GM19467 (cell line): ENCODE results near the gene CRYGN.

Source experiments
- ATAC-seq: cut with Tn5 transposase; IDR thresholded peaks from one replicate; pipeline ENCODE4 v1.9.1; 2021; ENCODE audit warnings: mild to moderate bottlenecking, moderate library complexity; ENCODE audit not compliant: unreplicated experiment

CRYGN gene

DNA sequence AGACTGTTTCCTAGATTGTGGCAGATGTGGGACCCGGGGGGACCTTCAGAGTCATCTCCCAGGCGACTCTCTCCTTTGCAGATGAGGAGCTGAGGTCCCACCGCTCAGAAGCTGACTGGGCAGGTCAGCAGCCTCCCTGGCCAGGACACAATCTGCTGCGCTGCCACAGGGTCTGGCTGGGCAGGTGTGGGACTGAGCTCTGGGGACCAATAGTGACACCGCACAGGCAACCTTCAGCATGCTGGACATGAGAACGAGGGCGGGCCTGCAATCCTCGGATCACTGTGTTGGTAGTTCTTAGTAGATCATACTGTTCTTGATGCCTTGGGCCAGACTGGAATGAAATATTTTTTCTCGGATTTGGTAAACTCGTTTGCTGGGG is 20.5 kb upstream of the CRYGN start:
- ATAC-seq = no peak

DNA sequence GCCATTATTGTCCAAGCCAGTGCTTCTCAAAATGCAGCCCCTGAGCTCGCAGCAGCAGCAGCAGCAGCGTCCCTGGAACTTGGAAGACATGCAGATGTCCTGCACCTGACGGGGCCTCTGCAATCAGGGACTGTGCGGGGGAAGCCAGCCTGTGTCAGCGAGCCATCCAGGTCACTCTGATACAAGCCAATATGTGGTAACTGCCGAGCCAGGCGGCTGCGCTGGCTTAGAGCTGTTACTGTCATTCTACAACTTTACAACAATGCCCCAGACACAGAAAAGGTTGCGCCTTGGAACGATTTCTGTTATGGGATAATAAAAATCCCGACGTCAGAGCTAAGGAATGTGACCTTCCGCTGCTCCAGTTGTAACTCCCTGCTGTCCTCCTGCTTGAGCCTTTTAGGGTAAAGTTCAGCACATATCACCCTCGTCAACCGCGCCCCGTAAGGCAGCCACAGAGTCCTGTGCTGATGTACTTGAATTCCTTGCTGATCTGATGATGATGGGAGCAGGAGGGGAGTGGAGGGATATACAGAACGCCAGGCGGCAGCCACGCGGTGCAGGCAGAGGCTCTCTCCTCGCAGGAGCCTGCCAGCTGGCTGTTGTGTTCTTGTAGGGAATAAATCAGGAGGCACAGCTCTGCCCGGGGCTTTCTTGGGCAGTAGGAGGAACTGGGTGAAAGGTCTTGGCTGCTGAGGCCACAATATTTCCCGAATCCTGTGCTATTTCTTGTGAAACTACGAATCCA is 20.0 kb upstream of the CRYGN start:
- no peak for ATAC-seq

- ATAC-seq = no peak
Measured at GRCh38 chr7:151457534-151457933, 17.6 kb upstream of the CRYGN start.

- no peak for ATAC-seq
Measured at GRCh38 chr7:151456782-151457181, 16.8 kb upstream of the CRYGN start.

- no peak for ATAC-seq
Measured at GRCh38 chr7:151456276-151456675, 16.3 kb upstream of the CRYGN start.

DNA sequence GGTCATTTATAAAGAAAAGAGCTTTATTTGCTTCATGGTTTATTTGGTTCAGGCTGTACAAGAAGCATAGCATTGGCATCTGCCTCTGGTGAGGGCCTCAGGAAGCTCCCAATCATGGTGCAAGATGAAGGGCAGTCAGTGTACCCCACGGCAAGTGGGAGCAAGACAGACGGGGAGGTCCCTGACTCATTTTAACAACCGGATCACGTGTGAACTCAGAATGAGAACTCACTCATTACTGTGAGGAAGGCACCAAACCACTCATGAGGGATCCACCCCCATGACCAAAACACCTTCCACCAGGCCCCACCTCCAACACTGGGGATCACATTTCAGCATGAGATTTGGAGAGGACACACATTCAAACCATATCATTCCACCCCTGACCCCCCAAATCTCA is 15.7 kb upstream of the CRYGN start:
- ATAC-seq = no peak

DNA sequence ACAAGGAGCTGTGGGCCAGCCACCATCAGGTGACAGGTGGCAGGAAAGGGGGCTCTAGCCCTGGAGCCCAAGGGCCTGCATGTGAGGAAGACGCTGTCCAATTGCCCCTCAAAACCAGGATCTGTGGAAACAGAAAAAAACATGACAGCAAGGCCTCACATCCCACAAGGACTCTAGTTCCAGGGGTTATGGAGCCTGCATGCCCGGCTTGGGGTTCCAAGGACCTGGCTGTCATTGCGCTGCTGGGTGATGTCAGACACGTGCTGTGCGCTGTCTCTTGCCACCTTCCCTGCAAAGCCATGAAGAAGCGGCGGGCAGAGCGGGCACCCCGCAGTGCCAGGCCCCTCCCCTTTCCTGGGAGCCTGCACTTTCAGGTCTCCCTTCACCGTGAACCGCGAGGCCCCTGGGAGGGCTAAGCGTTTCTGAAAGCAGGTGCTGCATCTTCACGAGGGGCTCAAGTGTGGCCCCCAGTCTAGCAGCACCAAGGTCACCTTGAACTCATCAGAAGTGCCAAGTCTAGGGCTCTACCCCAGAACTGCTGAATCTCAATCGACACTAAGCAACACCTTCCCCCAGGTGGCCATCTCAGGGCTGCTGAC is 15.1 kb upstream of the CRYGN start:
- ATAC-seq = no peak

GRCh38 chr7:151454305-151454704 is 14.4 kb upstream of the CRYGN start:
- ATAC-seq = no peak

DNA sequence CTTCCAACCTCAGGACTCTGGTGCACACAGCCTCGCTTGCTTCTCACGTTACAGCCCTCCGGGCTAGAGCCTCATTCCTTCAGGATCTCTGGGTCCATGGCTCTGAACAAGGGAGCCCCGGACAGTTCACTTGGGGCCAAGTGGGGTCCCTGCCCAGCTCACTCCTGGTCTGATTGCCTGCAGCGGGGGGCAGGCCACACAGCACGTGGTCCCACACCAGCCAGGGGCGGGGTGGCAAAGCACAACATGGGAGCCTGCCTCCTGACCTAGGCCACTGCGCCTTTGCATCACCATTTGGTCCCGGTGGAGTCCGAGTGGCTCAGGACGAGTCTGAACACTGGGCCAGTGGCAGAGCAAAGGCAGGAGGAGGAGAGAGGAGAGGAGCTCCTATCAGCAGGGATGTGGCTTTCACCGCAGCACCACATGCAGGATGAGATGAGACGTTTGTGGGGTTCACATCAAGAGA is 13.4 kb upstream of the CRYGN start:
- no peak for ATAC-seq

DNA sequence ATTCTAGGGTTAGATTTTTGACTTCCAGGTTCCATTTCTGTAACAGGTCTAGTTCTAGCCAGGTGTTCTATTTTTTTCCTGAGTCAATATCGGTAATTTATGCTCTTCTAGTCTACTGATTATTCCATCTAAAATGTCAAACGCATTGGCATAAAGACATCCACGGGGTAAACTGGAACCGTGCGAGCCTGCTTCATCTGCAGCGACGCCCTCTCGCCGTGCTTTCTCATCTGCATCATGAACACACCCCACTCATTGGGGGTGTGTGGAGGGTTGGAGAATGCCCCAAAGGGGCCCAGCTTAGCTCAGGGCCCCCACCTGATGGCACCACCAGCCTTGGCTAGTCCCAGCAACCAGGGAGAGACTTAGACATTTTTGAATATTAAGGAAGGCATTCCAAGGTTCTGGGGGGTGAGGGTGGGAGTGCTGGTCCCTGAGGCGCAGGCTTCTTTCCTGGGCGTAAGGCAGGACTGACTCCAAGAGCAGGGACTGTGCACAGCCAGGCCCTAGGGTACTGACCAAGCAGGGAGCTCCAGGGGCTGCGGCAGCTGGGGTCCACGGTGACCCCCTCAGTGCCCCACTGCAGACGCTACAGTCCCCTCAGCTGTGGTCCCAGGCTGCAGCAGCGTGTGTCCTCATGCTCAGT is 12.9 kb upstream of the CRYGN start:
- ATAC-seq = no peak

DNA sequence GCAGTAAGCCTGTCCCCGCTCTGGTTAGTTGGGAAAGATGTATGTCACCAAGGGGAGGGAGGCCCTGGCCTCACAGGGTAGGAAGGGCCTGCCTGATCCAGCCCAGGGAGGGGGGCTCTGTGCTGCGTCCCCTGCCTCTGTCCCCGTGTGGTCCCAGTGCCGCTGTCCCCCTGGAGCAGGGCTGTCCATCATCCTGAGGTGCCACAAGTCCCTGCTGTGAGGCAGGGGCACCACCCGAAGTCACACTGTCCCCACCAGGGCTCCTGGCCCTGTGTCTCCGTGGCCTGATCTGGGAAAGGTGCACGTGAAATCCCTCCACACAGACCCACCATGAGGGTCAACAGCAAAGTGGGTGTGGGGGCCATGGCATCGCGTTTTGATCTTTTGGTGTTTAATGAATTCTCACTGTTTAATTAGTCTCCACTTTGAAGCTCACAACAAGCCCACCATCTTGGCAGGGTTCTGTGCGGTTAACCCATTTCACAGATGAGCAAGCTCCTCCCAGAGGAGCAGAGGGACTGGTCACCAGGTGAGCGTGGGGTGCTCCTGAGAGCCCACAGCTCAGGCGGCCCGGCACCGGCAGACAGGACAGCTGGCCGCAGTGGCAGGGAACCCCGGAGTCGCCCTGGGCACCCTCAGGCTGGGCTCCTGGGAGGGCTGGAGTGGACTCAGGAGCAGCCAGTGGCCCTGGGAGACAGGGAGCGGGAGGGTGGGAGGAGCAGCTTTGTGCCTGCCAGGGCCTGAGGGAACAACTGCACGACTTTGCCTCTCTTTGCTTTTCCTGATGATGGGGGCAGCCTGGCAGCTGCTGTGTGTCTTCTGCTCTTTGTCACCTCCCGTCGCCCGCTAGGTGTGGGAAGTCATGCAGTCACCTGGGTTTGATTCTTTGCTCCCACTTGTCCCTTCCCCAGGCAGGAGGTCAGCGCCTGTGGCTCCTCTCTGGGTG is 12.0 kb upstream of the CRYGN start:
- ATAC-seq = no peak

DNA sequence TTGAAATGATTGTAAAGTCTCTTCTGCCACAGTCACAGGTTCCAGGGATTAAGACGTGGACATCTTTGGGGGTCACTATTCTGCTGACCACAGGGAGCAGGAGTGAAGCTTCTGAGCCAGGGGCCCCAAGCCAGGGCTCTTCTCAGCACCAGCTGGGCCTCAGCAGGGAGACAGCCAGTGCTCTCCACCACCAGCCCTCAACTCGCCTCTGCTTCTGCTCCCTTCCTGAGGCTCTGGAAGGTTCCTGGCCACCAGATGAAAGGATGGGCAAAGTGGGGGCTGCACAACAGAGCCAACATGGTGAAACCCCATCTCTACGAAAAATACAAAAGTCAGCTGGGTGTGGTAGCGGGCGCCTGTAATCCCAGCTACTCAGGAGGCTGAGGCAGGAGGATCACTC is 11.2 kb upstream of the CRYGN start:
- ATAC-seq = no peak

GRCh38 chr7:151449990-151450389 is 10.0 kb upstream of the CRYGN start:
- no peak for ATAC-seq

- no peak for ATAC-seq
Measured at GRCh38 chr7:151448261-151449252, 8.6 kb upstream of the CRYGN start.

DNA sequence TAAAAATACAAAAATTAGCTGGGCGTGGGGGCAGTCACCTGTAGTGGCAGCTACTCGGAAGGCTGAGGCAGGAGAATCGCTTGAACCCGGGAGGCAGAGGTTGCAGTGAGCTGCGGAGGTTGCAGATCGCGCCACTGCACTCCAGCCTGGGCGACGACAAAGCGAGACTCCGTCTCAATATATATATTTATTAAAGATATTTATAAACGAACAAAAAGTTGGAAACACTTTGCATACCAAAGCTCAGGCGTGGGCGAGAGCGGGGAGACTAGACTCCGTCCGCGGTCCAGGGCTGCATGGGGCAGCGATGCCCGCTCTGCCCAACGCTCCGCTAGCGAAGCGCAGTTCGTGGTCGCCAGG is 7.9 kb upstream of the CRYGN start:
- ATAC-seq = no peak

- no peak for ATAC-seq
Measured at GRCh38 chr7:151447312-151447711, 7.4 kb upstream of the CRYGN start.

DNA sequence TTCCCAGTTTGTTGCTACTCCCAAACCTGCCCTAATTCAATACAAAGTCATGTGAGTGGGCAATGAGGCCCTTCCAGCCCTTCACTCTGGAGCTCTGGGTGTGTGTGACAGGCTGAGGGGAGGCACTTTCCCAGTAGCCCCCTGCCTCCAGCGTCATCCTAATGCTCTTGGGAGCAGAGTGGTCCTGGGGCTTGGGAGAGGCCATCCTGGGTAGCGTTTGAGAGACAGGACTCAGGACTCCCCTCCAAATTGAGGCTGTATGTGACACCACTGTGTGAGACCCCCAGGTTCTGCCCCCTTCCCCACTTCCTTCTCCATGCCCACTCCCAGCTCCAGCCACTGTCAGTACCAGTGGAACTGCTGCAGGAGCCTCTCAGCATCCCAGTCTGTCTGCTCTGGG is 6.5 kb upstream of the CRYGN start:
- ATAC-seq = no peak

GRCh38 chr7:151444632-151445031 is 4.7 kb upstream of the CRYGN start:
- ATAC-seq = no peak

- ATAC-seq = no peak
Measured at GRCh38 chr7:151442776-151443496, 3.0 kb upstream of the CRYGN start.
